KMS-11 (cell line): ENCODE data around the gene GLB1L3.
"Not testable (repeated sequence)": the region's sequence is repeated elsewhere in the genome, so short reads cannot be mapped to it uniquely, and the experiment has no call there.

Experiments
- H2AFZ ChIP-seq: fragments of 200-600 bp; sonication (generic); 2 replicates; pipeline ENCODE4 v1.6.1; 2016; ENCODE audit warnings: antibody characterized with exemption, mixed run types, low read depth
- H3K27ac ChIP-seq: fragments of 200-600 bp; sonication (generic); 2 replicates; pipeline ENCODE4 v1.6.1; 2016; ENCODE audit warnings: mild to moderate bottlenecking, mixed run types
- H3K27me3 ChIP-seq: fragments of 200-600 bp; sonication (generic); 2 replicates; pipeline ENCODE4 v1.6.1; 2017; ENCODE audit warnings: mild to moderate bottlenecking, low read depth, mixed run types, moderate library complexity; ENCODE audit not compliant: insufficient read depth
- H3K36me3 ChIP-seq: fragments of 200-600 bp; sonication (generic); 2 replicates; pipeline ENCODE4 v1.6.1; 2017; ENCODE audit warnings: mild to moderate bottlenecking, mixed run types; ENCODE audit not compliant: insufficient read depth
- H3K4me1 ChIP-seq: fragments of 200-600 bp; sonication (generic); 2 replicates; pipeline ENCODE4 v1.6.1; 2016; ENCODE audit warnings: mild to moderate bottlenecking, low read depth, mixed run types; ENCODE audit not compliant: poor library complexity, severe bottlenecking
- H3K4me2 ChIP-seq: fragments of 200-600 bp; sonication (generic); 2 replicates; pipeline ENCODE4 v1.7.0; 2016; ENCODE audit warnings: mild to moderate bottlenecking, mixed run types
- H3K4me3 ChIP-seq: fragments of 200-600 bp; sonication (generic); IDR thresholded peaks from 2 replicates; pipeline ENCODE4 v1.6.1; 2017; ENCODE audit warnings: low read depth, low read length, mixed read lengths; ENCODE audit not compliant: insufficient read depth
- H3K79me2 ChIP-seq: fragments of 200-600 bp; sonication (generic); 2 replicates; pipeline ENCODE4 v1.6.1; 2016; ENCODE audit warnings: low read depth, mixed run types; ENCODE audit not compliant: insufficient read depth
- H3K9ac ChIP-seq: fragments of 200-600 bp; sonication (generic); 2 replicates; pipeline ENCODE4 v1.6.1; 2016; ENCODE audit warnings: mild to moderate bottlenecking, mixed run types
- H4K20me1 ChIP-seq: fragments of 200-600 bp; sonication (generic); 2 replicates; pipeline ENCODE4 v1.6.1; 2016; ENCODE audit warnings: mild to moderate bottlenecking, mixed run types; ENCODE audit not compliant: insufficient read depth
- TF ChIP-seq, protein P1 (sequence below): fragments of 200-600 bp; sonication (generic); conservative IDR thresholded peaks from 2 replicates; pipeline ENCODE4 v1.6.1; 2017; ENCODE audit warnings: low read depth, mild to moderate bottlenecking, antibody characterized with exemption, low read length, moderate library complexity, mixed read lengths

The GLB1L3 gene

DNA sequence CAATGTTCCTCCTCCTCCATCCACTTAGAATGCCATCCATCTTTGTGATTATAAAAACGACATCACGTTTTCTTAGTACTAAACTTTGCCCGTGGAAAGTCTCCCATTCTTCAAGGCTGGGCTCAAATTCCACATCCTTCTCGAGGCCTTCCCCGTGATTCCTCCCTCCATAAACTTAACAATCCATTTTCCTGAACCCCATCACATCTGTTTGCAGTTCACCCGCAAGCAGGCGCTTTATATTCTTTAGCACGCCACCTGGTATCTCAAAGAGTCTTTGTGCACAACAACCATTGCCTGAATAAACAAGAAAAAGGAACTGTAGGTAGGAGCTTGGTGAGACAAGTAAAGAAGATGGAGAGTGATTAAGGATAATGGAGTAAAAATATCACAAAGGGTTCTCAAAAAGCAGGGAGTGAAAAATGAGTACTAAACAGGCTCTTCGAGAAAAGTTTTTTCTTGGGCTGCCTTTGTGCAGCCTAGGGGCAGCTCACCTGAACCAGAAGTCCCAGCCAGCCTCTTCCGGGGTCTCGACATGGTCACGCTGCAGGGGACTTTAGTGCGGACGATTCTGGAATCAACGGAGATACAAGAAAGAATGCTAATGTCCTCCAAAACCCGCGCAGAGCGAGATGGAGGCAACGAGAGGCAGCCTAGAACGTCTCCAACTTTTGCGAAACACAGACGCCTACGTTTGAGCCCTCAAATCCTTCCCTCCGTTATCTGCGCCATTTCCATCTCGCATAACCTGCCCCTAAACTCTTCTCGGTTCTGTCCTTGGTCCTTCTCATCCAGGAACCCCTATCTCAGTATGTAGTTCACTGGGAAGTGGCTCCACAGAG is 23.6 kb upstream of the GLB1L3 start:
- H3K79me2 ChIP-seq: no peaks in the 10 kb centered on the region
- H3K36me3 ChIP-seq: no peaks in the 10 kb centered on the region
- no peaks in the 10 kb centered on the region for H4K20me1 ChIP-seq
- peak overlapping the region; percentile 66 for H3K4me2 ChIP-seq
- H3K27me3 ChIP-seq: no peaks in the 10 kb centered on the region
- H3K9ac ChIP-seq: no peak overlapping the region
- peak overlapping the region; percentile 89 for H2AFZ ChIP-seq
- H3K4me1 ChIP-seq: peaks cover 24% of the 10 kb centered on the region
- H3K4me3 ChIP-seq: no peak overlapping the region
- H3K27ac ChIP-seq: no peak overlapping the region
- TF ChIP-seq, protein P1, sequence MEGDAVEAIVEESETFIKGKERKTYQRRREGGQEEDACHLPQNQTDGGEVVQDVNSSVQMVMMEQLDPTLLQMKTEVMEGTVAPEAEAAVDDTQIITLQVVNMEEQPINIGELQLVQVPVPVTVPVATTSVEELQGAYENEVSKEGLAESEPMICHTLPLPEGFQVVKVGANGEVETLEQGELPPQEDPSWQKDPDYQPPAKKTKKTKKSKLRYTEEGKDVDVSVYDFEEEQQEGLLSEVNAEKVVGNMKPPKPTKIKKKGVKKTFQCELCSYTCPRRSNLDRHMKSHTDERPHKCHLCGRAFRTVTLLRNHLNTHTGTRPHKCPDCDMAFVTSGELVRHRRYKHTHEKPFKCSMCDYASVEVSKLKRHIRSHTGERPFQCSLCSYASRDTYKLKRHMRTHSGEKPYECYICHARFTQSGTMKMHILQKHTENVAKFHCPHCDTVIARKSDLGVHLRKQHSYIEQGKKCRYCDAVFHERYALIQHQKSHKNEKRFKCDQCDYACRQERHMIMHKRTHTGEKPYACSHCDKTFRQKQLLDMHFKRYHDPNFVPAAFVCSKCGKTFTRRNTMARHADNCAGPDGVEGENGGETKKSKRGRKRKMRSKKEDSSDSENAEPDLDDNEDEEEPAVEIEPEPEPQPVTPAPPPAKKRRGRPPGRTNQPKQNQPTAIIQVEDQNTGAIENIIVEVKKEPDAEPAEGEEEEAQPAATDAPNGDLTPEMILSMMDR: no peak

DNA sequence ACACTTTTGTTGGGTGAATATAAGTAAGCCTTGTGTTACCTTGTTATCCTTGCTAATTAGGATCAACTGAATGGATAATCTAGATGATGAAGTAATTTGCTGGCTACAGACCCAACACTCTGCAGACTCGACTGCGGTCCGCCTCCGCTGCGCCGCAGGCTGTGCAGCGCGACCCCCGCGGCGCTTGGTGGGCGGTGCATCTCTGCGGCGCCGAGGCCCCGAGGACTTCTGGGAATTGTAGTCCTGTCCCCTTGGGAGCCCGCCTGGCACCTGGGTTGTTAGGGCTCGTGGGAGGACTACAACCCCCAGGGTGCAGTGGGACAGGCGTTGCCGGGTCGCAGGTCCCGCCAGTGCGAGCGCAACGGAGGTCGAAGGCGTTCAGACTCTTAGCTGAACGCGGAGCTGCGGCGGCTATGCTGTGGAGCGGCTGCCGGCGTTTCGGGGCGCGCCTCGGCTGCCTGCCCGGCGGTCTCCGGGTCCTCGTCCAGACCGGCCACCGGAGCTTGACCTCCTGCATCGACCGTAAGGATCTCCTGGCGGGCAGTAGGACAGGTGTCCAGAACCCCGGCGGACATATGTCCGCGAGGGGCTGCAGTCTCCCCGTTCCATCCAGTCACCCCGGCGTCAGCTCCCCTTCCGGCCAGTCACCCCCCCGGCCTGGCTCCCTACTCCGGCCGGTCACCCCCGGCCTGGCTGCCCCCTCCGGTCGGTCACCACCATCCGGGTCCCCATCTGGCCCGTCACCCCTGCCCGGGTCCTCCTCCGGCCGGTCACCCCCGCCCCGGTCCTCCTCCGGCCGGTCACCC is 22.8 kb upstream of the GLB1L3 start, which contains the start of the genes ACAD8 and THYN1:
ACAD8 (plus strand) TSS at position 381 of the 806 bp plus-strand sequence; CDS start at position 414, 33 bp downstream.
THYN1 (minus strand) TSS at position 165 of the 806 bp plus-strand sequence. CDS start 470 bp downstream, outside the sequence.
- H3K4me3 ChIP-seq: no peak within 1 kb of the TSS
- no peaks in the 10 kb centered on the region for H3K27me3 ChIP-seq
- H3K9ac ChIP-seq: peak within 1 kb of the TSS; percentile 27; the same call in 1 of the 2 replicates
- TF ChIP-seq, protein P1: no peak
- H3K36me3 ChIP-seq: no peaks in the 10 kb centered on the region
- peak within 1 kb of the TSS; percentile 66 for H3K4me2 ChIP-seq
- H3K79me2 ChIP-seq: no peaks in the 10 kb centered on the region
- peak within 1 kb of the TSS; percentile 89 for H2AFZ ChIP-seq
- no peaks in the 10 kb centered on the region for H4K20me1 ChIP-seq
- no peak within 1 kb of the TSS for H3K27ac ChIP-seq
- H3K4me1 ChIP-seq: peaks cover 18% of the 10 kb centered on the region

DNA sequence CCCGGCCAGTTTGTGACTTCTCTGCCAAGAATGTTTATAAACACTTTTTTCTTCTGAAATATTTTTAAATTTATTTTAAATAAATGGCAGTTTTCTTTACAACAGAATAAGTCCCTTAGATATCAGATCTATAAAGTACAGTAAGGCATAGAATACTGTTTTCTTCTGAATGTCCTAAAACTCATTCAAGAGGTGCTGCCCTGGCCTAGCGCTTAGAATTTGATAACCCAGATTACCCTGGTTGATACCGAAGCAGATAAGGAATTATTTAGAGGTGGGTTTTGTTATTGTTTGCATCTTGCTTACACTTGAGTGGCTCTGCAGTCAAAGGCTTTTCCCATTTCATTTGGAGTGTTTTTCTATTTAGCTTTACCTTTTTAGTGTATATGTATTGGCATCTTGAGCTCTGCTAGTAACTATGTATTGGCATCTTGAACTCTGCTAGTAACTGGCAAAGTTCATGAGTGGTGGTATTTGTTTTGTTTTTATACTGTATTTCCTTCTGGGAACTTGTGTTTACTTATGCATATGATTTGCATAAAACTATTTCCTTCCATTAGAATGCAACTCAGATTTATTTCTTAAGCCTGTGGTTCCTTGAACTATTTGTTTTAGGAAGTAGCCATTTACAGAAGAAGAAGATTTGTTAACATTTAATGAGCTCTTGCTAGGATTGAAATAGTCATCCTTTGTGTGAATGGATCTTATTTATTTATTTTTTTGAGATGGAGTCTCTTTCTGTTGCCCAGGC is 21.6 kb upstream of the GLB1L3 start:
- Histone ChIP-seq H2AFZ (no peak overlapping the region), H3K4me1 (peaks cover 7% of the 10 kb centered on the region)

DNA sequence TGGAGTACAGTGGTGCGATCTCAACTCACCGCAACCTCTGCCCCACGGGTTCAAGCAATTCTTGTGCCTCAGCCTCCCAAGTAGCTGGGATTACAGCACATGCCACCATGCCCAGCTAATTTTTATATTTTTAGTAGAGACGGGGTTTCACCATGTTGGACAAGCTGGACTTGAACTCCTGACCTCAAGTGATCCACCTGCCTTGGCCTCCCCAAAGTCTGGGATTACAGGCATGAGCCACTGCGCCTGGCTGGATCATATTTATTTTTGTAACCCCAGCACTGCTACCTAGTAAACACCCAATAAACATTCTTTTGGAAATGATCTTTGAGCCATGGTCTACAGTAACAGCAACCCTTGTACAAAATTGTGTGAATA is 21.0 kb upstream of the GLB1L3 start:
- H3K36me3 ChIP-seq, H3K4me3 ChIP-seq, H3K9ac ChIP-seq, H3K4me1 ChIP-seq, H4K20me1 ChIP-seq, H3K27me3 ChIP-seq, H2AFZ ChIP-seq, H3K27ac ChIP-seq, H3K79me2 ChIP-seq, H3K4me2 ChIP-seq: not testable (repeated sequence)

More for the DNA sequence above, 21.6 kb upstream of the GLB1L3 start:
- H3K4me3 ChIP-seq: no peak overlapping the region
- no peaks in the 10 kb centered on the region for H3K27me3 ChIP-seq
- H4K20me1 ChIP-seq: no peaks in the 10 kb centered on the region
- no peaks in the 10 kb centered on the region for H3K36me3 ChIP-seq
- no peak overlapping the region for H3K27ac ChIP-seq
- peak overlapping the region; percentile 61 for H3K4me2 ChIP-seq
- no peaks in the 10 kb centered on the region for H3K79me2 ChIP-seq
- TF ChIP-seq, protein P1: no peak
- H3K9ac ChIP-seq: no peak overlapping the region
